ENCODE measurements around the gene KLHL3.

KLHL3 gene

DNA sequence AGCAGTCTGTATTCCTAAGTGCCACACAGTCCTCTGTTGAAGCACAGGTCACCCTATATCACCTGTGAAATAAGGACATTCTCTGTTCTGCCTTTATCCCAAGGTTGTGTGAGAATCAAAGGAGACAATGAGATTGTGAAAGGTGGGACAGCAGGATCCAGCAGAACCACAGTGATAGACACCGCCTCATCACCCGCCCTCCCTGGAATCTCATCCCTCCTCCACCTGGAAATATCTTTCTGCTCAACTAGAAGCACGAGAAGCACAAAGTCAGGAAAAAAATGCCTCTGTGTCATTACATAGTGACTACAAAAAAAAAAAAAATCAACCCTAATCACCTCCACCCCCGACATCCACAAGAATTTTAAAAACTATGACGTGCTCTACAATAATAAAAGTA lies 32.3 kb downstream of the KLHL3 start:
- no peak overlapping the region for H3K27ac ChIP-seq (ENCODE audit: low read depth, low read length)
- H3K9me3 ChIP-seq (ENCODE audit: insufficient read depth, low read length): no peaks in the 10 kb centered on the region
- no peak for TF ChIP-seq EZH2phosphoT487 (conservative IDR thresholded peaks at IDR 0.05; ENCODE audit: low read length)
- no peak for TF ChIP-seq CTCF (IDR thresholded peaks at IDR 0.05; ENCODE audit: insufficient read depth, low read length, poor library complexity, severe bottlenecking)
- H3K9me2 ChIP-seq (replicated peaks; ENCODE audit: insufficient read depth, low read length): no peaks in the 10 kb centered on the region
- H3K9ac ChIP-seq (ENCODE audit: low read length): no peak overlapping the region
- H3K4me2 ChIP-seq (ENCODE audit: low read depth, low read length, poor library complexity, severe bottlenecking): no peak overlapping the region
- H3K36me3 ChIP-seq (ENCODE audit: low read length): no peaks in the 10 kb centered on the region
- H3K27me3 ChIP-seq (ENCODE audit: low read length): no peaks in the 10 kb centered on the region
- H2AFZ ChIP-seq (ENCODE audit: low read depth, low read length, severe bottlenecking): no peak overlapping the region
- no peaks in the 10 kb centered on the region for H3F3A ChIP-seq (ENCODE audit: insufficient read depth)
- H3K79me2 ChIP-seq (ENCODE audit: insufficient read depth, low read length): no peaks in the 10 kb centered on the region
- H4K20me1 ChIP-seq (ENCODE audit: low read depth, low read length): no peaks in the 10 kb centered on the region
- H3K4me3 ChIP-seq (ENCODE audit: insufficient read depth, low read length, poor library complexity, severe bottlenecking): no peak overlapping the region

DNA sequence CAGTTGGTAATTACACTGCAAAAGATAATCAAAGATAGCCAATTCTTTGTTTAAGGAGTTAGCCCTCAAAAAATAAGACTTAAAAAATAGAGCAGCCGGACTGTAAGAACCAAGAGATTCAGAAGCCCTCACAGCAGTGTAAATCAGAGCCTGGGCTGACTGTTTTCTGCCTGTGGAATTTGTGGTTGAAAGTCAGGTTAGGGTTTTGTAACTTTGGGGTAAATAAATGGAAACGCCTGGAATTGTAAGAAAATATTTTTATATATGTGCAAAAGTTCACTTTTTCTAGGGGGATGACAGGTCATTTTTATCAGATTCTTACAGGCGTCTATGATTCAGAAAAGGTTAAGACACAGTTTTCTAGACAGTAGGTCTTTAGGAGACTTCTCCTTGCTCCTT lies 35.6 kb downstream of the KLHL3 start:
- no peaks in the 10 kb centered on the region for H3K36me3 ChIP-seq (ENCODE audit: low read length)
- H3F3A ChIP-seq (ENCODE audit: insufficient read depth): no peaks in the 10 kb centered on the region
- no peak overlapping the region for H3K4me3 ChIP-seq (ENCODE audit: insufficient read depth, low read length, poor library complexity, severe bottlenecking)
- H3K9me3 ChIP-seq (ENCODE audit: insufficient read depth, low read length): no peaks in the 10 kb centered on the region
- no peak overlapping the region for H3K4me2 ChIP-seq (ENCODE audit: low read depth, low read length, poor library complexity, severe bottlenecking)
- H2AFZ ChIP-seq (ENCODE audit: low read depth, low read length, severe bottlenecking): no peak overlapping the region
- no peak for TF ChIP-seq CTCF (IDR thresholded peaks at IDR 0.05; ENCODE audit: insufficient read depth, low read length, poor library complexity, severe bottlenecking)
- TF ChIP-seq EZH2phosphoT487 (conservative IDR thresholded peaks at IDR 0.05; ENCODE audit: low read length): no peak
- H3K9me2 ChIP-seq (replicated peaks; ENCODE audit: insufficient read depth, low read length): no peaks in the 10 kb centered on the region
- no peaks in the 10 kb centered on the region for H3K27me3 ChIP-seq (ENCODE audit: low read length)
- H3K27ac ChIP-seq (ENCODE audit: low read depth, low read length): no peak overlapping the region
- H4K20me1 ChIP-seq (ENCODE audit: low read depth, low read length): no peaks in the 10 kb centered on the region
- no peaks in the 10 kb centered on the region for H3K79me2 ChIP-seq (ENCODE audit: insufficient read depth, low read length)
- H3K9ac ChIP-seq (ENCODE audit: low read length): no peak overlapping the region

- no peaks in the 10 kb centered on the region for H3F3A ChIP-seq (ENCODE audit: insufficient read depth)
- H3K4me3 ChIP-seq (ENCODE audit: insufficient read depth, low read length, poor library complexity, severe bottlenecking): no peak overlapping the region
- TF ChIP-seq CTCF (IDR thresholded peaks at IDR 0.05; ENCODE audit: insufficient read depth, low read length, poor library complexity, severe bottlenecking): no peak
- no peak for TF ChIP-seq EZH2phosphoT487 (conservative IDR thresholded peaks at IDR 0.05; ENCODE audit: low read length)
- H3K9ac ChIP-seq (ENCODE audit: low read length): no peak overlapping the region
- H3K4me2 ChIP-seq (ENCODE audit: low read depth, low read length, poor library complexity, severe bottlenecking): no peak overlapping the region
- H3K36me3 ChIP-seq (ENCODE audit: low read length): no peaks in the 10 kb centered on the region
- H3K9me3 ChIP-seq (ENCODE audit: insufficient read depth, low read length): no peaks in the 10 kb centered on the region
- no peak overlapping the region for H3K27ac ChIP-seq (ENCODE audit: low read depth, low read length)
- no peaks in the 10 kb centered on the region for H3K9me2 ChIP-seq (replicated peaks; ENCODE audit: insufficient read depth, low read length)
- H3K79me2 ChIP-seq (ENCODE audit: insufficient read depth, low read length): no peaks in the 10 kb centered on the region
- no peaks in the 10 kb centered on the region for H3K27me3 ChIP-seq (ENCODE audit: low read length)
- no peak overlapping the region for H2AFZ ChIP-seq (ENCODE audit: low read depth, low read length, severe bottlenecking)
- no peaks in the 10 kb centered on the region for H4K20me1 ChIP-seq (ENCODE audit: low read depth, low read length)
Measured at GRCh38 chr5:137699336-137700281, 36.3 kb downstream of the KLHL3 start.
